Tongue (tissue), 3 donors: ENCODE measurements around the gene ERO1B. TPM values are rescaled to one million over a fixed set of nuclear protein-coding genes. Genes with fewer than 3 reads are reported as not detected.

Experiments
- DNase-seq: peaks from one replicate; pipeline ENCODE4 v3.0.0-alpha.2; 2015
- small RNA-seq: library from RNA; depleted of rRNA; stranded (forward); fragments of <200 nt; gene quantifications from one replicate; pipeline ENCODE3, GENCODE V24; 2014; ENCODE audit warnings: low replicate concordance
- total RNA-seq: library from RNA; depleted of rRNA; stranded (reverse); fragments of >200 nt; gene quantifications from one replicate; pipeline ENCODE4 v1.2.3, GENCODE V29; 2014

Gene ERO1B
- total RNA-seq, 1 donor from 2014 or later, result 5.5 TPM

GRCh38 chr1:236181059-236181458 is 100.7 kb downstream of the ERO1B start:
- no peak for DNase-seq

- no peak for DNase-seq
Observed at GRCh38 chr1:236179634-236180033, 102.1 kb downstream of the ERO1B start.

- DNase-seq, result no peak
Observed at GRCh38 chr1:236176337-236177336, 105.1 kb downstream of the ERO1B start.

GRCh38 chr1:236175642-236176336 is 106.0 kb downstream of the ERO1B start:
- no peak for DNase-seq

- DNase-seq, result no peak
Observed at GRCh38 chr1:236173174-236173767, 108.5 kb downstream of the ERO1B start.

- no peak for DNase-seq
Observed at GRCh38 chr1:236172041-236172579, 109.6 kb downstream of the ERO1B start.

GRCh38 chr1:236168716-236169429 is 112.9 kb downstream of the ERO1B start:
- no peak for DNase-seq

GRCh38 chr1:236167578-236167977 is 114.2 kb downstream of the ERO1B start:
- no peak for DNase-seq

GRCh38 chr1:236167154-236167553 is 114.6 kb downstream of the ERO1B start:
- no peak for DNase-seq

- no peak for DNase-seq
Observed at GRCh38 chr1:236166041-236166440, 115.7 kb downstream of the ERO1B start.

Small RNA genes within 50 kb of the gene (small RNA-seq; reads per million reads assigned to genes)
- gene RNU2-70P, result 1.4 reads per million, percentile 88 among the genes with 10 or more reads in this experiment

Other genes starting within 250 kb of the ERO1B start
- gene NID1, start 216.9 kb downstream of the ERO1B start, total RNA-seq, result 158 TPM
- gene GPR137B, start 139.4 kb downstream of the ERO1B start, total RNA-seq, result 5.6 TPM
- gene EDARADD, start 112.3 kb upstream of the ERO1B start, total RNA-seq, result 1.4 TPM
- 38.5 TPM for gene LGALS8, start 242.0 kb upstream of the ERO1B start, total RNA-seq